HG02943 (cell line): ENCODE results near the gene BMPR1B.

Experiments used
- ATAC-seq: cut with Tn5 transposase; IDR thresholded peaks from one replicate; pipeline ENCODE4 v1.9.1; 2021; ENCODE audit warnings: mild to moderate bottlenecking, low read depth, moderate library complexity; ENCODE audit not compliant: unreplicated experiment

The BMPR1B gene

DNA sequence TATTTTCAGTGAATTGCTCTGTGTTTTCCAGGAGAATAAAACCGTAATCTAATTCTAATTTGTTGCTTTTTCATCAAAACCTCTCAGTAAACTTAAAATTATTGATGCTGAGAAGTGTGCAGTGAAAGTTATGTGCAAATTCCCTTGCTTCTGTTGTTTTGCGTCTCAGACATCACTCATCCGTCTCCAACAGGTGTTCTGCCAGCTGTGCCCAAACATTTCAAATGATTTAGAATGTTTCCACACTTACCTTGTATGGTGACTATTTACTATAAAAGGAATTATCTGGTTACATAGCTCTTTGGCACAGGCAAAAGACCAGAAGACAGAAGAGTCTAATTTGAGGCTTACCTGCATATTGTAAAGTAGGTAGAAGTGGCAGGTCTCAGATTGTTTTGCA is 184.0 kb downstream of the BMPR1B start:
- ATAC-seq = no peak

DNA sequence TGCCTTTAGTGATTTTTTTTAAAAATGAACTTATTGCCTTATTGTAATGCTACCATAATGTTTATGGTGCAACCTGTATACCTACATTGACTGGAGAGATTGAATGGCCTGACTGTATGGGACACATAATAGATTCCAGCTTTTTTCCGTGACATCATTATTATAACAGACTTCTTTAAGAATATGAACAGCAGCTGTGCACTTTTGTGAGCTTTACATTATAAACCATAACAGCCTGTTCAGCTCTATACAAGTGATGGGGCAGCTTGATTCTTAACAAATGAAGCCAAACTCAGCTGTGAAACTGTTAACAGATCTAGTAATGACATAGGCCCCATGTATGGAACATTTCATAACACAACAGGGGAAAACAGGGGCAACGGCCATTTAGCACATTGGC is 187.0 kb downstream of the BMPR1B start:
- ATAC-seq = no peak

DNA sequence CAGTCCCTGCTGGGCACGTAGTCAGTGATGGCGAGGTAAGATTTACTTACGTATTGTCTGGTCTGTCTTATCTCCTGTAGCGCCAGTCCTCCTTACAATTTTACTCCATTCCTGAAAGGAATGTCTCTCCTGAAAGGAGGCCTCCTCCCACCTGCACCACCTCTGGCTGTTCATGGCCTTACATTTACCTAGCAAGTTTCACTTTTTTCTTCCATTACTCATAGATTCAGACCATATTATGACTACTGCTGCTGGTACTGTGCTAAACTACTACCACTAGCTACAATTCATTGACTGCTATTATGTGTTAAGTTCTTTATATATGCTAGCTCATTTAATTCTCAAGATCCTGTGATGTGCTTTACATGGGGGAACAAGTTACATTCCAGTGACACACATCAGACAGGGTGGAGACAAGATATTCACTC is 189.9 kb downstream of the BMPR1B start:
- no peak for ATAC-seq

DNA sequence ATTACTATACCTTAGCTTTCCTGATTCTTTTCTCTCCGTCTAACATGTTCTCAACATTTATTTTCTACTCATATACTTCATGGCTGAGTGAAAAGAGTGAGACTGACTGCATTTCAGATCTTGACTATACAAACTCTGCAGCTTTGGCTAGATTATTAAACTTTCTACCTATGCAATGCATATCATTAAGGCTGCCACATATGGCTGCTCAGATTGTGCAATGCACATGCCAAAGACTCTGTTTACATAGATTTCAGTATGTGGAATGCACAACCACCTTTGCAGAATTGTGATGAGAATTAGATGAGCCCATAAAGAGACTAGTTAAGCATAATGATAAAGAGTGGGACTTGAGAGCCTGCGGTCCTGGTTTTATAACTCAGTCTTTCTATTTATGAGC is 196.5 kb downstream of the BMPR1B start:
- ATAC-seq = no peak

DNA sequence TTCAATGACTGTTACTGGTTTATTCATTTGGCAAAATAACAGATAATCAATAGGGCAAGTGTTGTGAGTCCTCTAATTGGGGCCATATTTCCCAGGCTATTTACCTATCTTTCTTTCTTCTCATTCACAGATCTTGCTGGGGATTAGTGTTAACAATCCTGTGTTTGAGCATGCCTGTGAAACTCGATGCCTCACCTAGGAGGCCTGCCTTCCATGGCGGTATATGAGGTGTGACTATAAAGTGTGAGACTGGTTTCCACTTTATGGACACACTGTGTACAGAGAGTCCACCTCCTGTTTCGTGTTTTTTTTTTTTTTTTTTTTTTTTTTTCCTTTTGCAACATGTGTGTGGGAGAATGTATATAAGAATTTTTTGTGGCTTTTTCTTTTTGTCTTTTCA is 199.3 kb downstream of the BMPR1B start:
- no peak for ATAC-seq

DNA sequence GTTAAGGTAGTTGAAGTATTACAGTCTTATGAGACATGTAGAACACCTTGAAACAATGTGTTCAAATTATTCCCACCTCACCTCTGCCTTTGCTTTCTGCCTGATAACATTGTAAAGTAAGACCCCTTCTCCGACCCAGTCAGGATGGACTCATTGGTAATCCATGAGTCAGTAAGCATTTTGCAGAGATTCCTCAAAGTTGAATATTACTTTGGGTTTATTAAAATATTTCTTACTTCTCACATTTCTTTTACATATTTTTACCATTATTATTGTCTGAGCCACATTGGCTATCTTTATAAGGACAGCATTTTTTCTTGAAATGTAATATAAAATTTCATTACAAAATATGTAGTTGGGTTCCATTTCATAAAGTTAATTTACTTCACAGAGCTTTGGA is 201.6 kb downstream of the BMPR1B start:
- ATAC-seq = no peak

DNA sequence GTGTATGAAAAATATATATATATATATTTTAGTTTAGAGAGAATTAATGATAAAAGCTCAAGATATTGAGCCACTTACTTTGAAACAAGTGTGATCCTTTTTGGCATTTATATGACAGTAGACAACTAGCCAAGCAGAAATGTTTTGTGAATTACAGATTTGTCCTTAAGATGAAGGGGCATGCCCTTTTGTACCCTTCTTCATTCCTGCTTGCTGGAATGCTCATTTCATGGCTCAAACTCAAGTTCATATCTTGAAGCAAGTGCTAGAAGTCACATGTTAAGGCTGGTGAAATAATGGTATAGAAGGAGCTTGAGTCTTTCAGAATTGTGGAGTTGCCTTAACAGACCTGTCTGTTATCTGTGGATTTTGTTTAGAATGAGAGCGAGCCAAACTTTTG is 203.0 kb downstream of the BMPR1B start:
- ATAC-seq = no peak

DNA sequence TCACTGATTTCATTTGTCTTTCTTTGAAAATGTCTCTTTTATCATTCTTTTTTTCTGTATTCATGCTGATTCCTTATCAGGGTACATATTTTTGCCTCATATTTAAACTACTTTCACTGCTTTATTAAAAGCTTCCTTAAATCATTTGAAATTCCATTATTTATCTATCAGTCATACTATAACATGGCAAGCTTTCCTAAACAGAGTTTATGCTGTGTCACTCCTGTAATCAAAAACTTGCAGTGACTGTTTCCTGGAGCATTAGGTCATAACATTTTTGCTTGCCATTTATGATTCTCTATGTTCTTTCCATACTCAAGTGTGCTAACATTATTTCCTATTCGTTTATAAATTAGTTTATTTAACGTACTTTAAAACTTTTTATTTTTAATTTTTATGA is 203.7 kb downstream of the BMPR1B start:
- no peak for ATAC-seq

DNA sequence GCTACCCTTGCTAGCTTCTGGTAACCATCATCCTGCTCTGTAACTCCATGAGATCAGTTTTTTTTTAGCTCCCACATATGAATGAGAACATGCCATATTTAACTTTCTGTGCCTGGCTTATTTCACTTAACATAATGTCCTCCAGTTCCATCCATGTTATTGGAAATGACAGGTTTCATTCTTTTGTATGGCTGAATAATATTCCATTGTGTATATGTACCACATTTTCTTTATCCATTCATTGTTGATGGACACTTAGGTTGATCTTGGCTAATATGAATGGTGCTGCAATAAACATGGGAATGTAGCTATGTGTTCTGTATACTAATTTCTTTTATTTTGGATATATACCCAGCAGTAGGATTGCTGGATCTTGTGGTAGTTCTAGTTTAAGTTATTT is 204.7 kb downstream of the BMPR1B start:
- no peak for ATAC-seq

DNA sequence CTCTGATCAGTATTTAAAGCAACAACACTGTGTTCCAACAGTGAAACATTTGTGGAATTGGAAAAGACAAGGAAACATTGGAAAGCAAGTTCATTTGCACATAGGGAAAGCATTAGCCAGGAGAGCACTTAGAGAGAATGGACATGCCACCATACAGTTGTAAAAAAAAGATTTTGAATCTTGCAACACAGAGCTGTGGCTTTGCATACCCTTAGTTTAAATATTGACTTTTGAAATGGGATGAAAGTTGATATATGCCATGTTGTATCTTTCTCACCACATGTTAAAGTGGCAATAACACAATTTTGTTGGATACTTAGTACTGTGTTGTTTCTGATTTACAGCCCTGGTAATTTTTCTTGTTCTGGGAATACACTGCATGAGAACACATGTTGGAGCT is 208.1 kb downstream of the BMPR1B start:
- ATAC-seq = no peak

DNA sequence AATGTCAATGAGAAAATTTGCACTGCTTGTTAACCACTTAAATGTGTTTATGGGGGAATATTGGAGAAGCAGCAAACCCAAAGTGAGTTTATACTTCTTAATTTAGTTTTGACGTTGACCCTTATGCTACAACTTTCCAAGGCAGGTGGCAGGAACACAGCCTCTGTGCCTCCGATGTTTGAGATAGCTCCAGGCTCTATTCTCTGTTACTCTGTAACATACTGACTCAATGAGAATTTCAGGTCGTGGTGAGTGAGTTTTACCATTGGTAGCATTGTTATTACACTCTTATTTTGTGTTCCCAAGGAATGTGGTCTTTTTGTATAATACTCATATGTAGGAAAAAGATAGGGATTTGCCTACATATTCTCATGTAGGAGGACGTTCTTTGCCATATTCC is 210.7 kb downstream of the BMPR1B start:
- ATAC-seq = no peak

DNA sequence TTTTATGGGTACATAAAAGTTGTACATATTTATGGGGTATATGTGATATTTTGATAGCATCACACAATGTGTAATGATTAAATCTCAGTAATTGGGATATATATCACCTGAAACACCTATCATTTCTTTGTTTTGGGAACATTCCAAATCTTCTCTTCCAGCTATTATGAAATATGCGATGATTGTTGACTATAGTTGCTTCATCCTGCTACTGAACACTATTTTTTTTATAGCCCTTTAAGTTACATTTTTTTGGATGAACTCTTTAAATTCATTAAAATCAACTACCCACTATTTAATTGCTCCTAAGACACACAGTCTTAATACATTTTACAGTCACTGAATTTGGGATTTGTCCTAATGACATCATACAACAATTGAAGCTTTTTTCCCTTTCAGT is 212.9 kb downstream of the BMPR1B start:
- ATAC-seq = no peak

DNA sequence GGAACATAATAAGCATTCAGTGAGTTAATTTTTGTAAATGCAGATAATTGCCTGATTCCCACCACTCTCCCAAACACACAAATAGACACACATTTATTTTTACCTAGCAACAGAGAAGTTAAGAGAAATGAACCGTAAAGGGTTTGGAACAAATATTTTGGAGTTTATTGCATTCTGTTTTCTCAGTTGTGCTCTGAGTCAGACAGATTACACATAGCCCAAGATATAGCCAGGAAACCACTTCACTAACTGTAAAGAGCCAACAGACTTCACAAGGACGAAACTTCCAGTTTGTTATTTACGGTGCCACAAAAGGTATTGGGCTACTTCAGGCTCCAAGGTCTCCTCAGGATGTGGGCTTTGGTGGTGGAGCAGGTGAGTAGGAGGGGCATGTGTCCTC is 217.0 kb downstream of the BMPR1B start:
- no peak for ATAC-seq

DNA sequence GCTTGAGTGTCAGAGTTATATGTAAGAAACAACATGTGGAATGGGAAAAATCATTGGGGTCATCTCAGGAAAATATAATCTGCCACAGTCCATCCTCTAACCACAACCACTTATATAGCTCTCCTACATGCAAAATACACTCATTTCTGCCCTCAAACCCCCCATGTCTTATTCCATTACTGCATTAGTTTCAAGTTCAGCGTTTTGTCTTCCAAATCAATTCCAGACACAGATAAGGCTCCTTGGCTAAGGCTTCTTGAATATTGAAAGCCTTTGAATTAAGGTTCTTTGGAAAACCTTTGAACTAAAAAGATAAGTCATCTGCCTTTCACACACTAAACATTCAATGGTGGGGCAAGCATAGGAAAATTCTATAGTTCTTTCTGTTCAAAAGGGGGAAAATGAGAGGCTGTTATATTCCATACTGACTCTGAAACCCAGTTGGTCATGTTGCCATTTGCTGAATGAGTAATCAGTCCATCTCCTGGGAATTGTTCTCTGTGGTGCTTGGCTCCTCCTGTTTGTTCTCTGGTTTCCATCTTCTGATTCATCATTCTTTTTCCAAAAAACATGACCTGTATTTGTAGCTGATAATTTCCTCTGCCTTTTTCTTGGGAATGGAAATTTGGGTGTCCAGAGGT is 218.7 kb downstream of the BMPR1B start:
- no peak for ATAC-seq

DNA sequence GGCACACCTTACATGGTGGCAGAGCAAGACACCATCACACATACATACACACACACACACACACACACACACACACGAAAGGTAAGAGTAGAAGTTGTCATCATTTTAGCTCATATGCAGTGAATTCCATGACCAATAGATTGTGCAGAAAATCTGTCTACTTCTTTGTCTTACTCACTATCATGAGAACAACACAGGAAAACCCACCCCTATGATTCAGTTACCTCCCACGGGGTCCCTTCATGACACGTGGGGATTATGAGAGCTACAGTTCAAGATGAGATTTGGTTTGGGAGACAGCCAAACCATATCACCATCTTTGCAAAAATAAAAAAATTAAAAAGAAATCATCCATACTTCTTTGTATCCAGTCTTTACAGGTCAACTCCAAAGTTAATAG is 221.1 kb downstream of the BMPR1B start:
- no peak for ATAC-seq

DNA sequence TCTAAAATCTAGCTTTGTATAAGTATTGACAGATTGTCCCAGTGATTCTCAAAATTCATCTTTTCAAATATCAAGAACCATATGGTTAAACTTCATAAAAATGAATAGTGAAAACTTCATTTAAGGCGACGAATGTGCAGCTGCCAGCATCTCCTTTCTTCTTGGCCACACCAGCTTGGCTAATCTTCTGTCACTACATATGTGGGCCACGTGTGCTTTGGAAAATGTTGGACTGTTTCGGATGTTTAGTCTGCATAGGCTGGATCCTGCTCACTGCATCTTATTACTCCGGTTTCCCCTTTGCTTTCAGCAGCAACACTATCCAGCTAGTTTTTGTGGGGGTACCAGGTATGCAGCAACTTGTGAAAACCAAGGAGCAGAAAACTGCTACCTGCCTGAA is 221.9 kb downstream of the BMPR1B start:
- no peak for ATAC-seq

DNA sequence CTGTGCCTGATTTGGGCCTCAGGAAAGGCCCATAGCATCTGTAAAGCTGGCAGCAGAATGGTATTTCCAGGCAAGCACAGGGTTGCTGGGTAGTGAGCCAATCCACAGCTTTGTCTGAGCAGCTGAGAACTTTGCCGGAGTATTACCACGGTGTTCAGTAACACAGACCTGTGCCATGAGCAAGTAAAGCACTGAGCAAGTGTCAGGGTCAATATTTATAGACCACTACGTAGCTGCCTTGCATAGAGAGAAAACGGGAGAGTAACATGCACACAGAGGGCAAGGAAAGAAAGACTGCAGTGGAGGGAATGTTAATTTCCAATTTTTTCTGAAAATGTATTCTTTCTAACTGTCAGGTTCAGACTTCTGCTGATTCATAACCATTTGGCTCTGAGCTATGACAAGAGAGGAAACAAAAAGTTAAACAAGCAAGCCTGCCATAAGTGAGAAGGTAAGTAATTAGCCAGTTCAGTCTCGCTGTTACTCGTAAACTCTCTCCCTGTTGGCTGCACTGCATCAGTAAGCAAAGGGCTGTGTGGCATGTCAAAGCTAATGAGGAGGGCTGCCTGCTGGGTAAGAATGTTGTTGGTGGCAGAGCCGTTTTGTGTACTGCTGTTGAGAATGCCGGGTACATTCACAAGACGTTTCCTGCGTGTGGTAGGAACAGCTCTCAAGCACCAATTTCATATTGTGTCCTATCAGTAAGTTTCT is 238.1 kb downstream of the BMPR1B start:
- no peak for ATAC-seq

DNA sequence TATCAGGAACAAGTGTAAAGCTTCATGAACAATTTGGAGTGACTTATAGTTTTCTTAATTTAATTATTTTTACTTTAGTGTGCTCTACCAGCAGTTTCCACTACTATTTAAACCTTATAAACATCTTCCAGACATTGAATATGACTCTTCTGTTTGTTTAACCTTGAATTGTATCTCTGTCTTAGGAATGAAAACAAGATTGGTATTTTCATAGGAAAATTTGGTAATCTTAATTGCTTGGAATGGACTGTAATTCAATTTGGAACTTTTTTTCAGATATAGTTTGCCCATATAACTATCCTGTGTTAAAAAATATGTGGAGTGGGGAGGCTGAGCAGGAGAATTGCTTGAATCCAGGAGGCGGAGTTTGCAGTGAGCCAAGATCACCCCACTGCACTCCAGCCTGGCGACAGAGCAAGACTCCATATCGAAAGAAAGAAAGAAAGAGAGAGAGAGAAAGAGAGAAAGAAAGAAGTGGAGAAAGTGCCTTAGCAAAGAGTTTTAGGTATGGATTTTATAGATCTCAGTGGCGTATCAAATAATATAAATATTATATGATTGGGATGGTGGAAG is 242.4 kb downstream of the BMPR1B start:
- no peak for ATAC-seq

DNA sequence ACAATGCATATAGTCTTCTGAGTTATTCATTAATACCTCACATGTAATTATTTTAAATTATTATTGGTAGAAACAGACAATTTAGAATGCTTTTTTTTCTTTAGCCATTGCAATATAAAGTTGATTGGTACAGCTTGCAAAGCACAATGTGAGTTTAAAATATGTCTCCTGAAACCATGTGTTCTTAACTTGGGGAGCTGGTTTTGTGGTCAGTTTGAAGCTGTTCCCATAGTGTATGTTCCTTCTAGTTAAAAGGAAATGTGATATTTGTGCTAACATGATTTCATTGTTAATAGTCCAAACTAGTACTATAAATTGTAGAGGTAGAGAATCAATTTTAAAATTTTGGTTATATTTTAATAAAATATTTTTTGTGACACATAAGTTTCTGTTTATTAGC is 247.2 kb downstream of the BMPR1B start:
- ATAC-seq = no peak

DNA sequence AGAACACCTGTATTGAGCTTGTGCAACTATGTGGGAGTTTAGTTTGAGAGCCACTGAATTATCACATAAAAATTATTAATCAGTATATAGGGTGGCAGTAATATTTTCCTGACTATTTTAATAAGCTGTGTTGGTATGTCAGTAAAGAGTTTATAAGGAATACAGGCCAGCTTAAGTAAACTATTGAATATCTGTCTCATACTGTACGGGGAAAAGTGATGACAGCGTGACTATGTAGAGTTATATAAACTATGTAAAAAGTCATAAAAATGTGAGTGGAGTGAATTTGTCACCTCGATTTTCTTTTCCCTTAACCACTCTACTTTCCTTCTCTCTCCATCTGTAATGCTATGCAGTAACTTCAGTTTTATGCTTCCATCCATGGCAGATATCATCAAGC is 250.2 kb downstream of the BMPR1B start:
- no peak for ATAC-seq

DNA sequence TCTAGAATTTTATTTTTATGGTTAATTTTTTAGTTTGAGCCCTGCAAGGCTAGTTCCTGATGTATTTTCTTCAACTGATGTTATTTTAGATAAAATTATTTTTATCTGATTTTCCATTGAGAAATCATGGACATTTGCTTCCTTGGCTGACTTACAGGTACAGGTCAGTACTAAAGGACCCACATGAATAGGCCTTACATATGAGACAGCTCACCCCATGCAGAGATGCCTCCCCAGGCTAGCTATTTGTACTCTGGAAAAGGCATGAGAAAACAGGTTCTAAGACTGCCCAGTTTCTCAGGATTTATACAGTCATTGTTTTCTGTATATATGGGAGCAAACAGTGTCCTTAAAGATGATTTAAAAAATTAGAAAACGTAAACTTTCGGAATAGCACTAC is 255.5 kb downstream of the BMPR1B start:
- no peak for ATAC-seq

DNA sequence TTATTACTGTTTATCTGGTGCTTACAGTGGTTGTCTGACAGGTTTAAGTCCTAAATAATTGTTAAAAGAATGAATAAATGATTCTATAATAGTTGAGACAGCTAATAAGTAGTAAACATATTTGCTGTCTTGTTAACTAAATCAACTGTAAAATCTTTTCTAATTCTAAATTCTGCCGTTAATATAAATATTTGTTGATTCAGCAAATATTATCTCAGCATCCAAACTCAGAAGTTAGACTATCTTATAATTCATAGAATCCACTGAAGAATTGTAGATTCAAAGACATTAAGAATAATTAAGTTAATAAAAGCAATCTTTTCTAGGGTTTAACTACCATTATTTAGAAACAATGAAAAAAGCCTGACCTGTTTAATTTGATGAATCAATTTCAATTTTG is 256.3 kb downstream of the BMPR1B start:
- ATAC-seq = no peak
